Stimulated activated CD8-positive, alpha-beta memory T cell treated with anti-CD3 and anti-CD28 coated beads, Interleukin-4, amount 100 ng/mL, for 24 hours (primary cell): ENCODE measurements around the gene PARP2.

Experiments used
- DNase-seq: peaks from one replicate; pipeline ENCODE4 v3.0.0-alpha.2; 2020; ENCODE audit warnings: low read depth

PARP2 gene

DNA sequence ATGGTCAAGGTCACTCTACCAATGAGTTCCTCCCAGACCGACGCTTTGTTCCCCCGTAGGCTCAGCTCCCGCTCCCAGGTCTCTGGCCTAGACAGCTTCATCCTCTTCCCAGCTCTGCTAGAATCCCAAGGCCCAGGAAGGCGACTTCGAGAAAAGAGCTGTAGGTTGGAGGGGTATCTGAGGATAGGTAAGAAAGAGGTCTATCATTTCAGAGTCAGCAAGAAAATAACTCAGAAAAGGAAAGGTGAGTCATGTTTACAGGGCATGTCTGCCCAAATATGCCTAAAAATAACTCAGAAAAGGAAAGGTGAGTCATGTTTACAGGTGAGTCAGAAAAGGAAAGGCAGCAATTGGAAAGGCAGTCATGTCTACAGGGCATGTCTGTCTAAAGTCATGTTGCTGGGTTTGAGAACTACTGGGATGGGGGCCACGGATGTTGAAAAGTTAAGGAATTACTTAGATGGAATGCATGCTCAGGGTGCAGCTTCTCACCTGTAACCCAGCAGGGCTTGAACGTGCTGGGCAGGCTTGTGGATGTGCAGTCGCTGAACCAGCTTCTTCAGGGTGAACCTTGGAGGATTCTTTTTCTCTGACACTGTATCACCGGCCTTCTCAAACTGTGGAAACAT, 57.6 kb downstream of the PARP2 start:
- DNase-seq = no peak

DNA sequence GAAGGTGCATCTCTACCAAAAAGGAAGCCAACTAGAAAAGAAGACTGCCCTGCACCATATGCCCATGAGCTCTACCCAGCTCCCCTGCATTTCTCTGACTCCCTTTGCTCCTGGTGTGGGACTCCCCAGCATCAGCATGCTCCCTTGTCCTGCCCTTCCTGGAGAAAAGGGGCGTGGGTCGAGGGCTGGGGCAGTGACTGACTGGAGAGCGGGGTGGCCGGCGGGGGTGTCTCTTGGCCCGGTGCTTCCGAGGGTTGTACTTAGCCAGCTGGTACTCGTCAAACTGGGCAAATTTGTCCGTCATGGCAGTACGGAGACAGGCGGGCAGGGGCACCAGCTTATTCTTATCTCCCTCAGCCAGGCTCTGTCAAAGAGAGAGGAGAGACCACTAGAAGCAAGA, 60.1 kb downstream of the PARP2 start:
- DNase-seq = no peak
